ENCODE measurements around the gene CXCL3.

DNA sequence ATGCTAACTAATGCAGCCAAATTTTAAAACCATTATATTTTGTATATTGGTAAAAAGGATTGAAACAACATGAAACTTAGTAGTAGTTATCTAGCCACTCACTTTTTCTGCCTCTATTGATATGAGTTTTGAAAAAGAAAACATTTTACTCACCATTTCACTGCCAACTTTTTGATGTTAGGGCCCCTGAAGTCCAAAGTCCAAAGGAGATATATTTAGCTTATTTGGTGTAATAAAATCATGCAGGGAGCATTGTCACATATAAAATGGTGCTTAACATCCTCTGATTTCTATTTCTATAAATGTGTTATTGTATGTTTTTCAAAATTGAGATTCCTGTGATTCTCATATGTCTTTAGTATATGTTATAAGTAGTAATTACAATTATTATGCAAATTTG, 24.5 kb upstream of the CXCL3 start:
- TF ChIP-seq, protein P1, sequence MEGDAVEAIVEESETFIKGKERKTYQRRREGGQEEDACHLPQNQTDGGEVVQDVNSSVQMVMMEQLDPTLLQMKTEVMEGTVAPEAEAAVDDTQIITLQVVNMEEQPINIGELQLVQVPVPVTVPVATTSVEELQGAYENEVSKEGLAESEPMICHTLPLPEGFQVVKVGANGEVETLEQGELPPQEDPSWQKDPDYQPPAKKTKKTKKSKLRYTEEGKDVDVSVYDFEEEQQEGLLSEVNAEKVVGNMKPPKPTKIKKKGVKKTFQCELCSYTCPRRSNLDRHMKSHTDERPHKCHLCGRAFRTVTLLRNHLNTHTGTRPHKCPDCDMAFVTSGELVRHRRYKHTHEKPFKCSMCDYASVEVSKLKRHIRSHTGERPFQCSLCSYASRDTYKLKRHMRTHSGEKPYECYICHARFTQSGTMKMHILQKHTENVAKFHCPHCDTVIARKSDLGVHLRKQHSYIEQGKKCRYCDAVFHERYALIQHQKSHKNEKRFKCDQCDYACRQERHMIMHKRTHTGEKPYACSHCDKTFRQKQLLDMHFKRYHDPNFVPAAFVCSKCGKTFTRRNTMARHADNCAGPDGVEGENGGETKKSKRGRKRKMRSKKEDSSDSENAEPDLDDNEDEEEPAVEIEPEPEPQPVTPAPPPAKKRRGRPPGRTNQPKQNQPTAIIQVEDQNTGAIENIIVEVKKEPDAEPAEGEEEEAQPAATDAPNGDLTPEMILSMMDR (IDR thresholded peaks at IDR 0.05 in 2 of 3, conservative IDR thresholded peaks at IDR 0.05 in 1 of 3; ENCODE audit: borderline replicate concordance in 1 of 3, insufficient read depth in 1 of 3, low read depth in 2 of 3, low read length in 2 of 3), result no peak
- TF ChIP-seq POLR2A (IDR thresholded peaks at IDR 0.05; ENCODE audit: borderline replicate concordance, extremely low read depth, insufficient read depth, insufficient read length) (no peak), CEBPB (IDR thresholded peaks at IDR 0.05; ENCODE audit: low read depth) (no peak), POLR2AphosphoS5 (IDR thresholded peaks at IDR 0.05; ENCODE audit: low read depth, low read length) (no peak), CBX3 (IDR thresholded peaks at IDR 0.05; ENCODE audit: low read depth) (no peak), EGR1 (IDR thresholded peaks at IDR 0.05; ENCODE audit: low read depth) (no peak), ELF1 (IDR thresholded peaks at IDR 0.05; ENCODE audit: borderline replicate concordance, low read depth) (no peak), SIN3A (IDR thresholded peaks at IDR 0.05; ENCODE audit: low read depth) (no peak), EZH2 (IDR thresholded peaks at IDR 0.05) (no peak), SP1 (IDR thresholded peaks at IDR 0.05; ENCODE audit: low read depth) (no peak), ATF3 (IDR thresholded peaks at IDR 0.05) (no peak), EZH2phosphoT487 (IDR thresholded peaks at IDR 0.05; ENCODE audit: borderline replicate concordance) (no peak)
- TF ChIP-seq, protein P2, sequence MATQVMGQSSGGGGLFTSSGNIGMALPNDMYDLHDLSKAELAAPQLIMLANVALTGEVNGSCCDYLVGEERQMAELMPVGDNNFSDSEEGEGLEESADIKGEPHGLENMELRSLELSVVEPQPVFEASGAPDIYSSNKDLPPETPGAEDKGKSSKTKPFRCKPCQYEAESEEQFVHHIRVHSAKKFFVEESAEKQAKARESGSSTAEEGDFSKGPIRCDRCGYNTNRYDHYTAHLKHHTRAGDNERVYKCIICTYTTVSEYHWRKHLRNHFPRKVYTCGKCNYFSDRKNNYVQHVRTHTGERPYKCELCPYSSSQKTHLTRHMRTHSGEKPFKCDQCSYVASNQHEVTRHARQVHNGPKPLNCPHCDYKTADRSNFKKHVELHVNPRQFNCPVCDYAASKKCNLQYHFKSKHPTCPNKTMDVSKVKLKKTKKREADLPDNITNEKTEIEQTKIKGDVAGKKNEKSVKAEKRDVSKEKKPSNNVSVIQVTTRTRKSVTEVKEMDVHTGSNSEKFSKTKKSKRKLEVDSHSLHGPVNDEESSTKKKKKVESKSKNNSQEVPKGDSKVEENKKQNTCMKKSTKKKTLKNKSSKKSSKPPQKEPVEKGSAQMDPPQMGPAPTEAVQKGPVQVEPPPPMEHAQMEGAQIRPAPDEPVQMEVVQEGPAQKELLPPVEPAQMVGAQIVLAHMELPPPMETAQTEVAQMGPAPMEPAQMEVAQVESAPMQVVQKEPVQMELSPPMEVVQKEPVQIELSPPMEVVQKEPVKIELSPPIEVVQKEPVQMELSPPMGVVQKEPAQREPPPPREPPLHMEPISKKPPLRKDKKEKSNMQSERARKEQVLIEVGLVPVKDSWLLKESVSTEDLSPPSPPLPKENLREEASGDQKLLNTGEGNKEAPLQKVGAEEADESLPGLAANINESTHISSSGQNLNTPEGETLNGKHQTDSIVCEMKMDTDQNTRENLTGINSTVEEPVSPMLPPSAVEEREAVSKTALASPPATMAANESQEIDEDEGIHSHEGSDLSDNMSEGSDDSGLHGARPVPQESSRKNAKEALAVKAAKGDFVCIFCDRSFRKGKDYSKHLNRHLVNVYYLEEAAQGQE (IDR thresholded peaks at IDR 0.05; ENCODE audit: low read depth), result no peak
- TF ChIP-seq, protein P3, sequence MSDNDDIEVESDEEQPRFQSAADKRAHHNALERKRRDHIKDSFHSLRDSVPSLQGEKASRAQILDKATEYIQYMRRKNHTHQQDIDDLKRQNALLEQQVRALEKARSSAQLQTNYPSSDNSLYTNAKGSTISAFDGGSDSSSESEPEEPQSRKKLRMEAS (IDR thresholded peaks at IDR 0.05), result no peak

Measured in HCT116 (cell line).